GM12878 (cell line): Measurements from ENCODE around the gene PGM2L1. TPM values are rescaled to one million over a fixed set of nuclear protein-coding genes. Genes with fewer than 3 reads are reported as not detected.

Source experiments
- ATAC-seq: fragments of 200-7000 bp; cut with Tn5 transposase; 3 replicates; pipeline ENCODE4 v1.9.1; 2020; ENCODE audit warnings: mild to moderate bottlenecking, moderate library complexity
- BruUV-seq: library from RNA; stranded (reverse); fragments of 400-500 nt; replicated peaks from 2 replicates; lab custom pipeline; 2021; lab: Mats Ljungman, UMichigan
- CTCF ChIA-PET: fragments of 300-600 bp; sonication (Branson Sonifier 250); formaldehyde crosslinking; extraction: SDS; loops from one replicate; lab custom pipeline; 2021; ENCODE audit warnings: inconsistent platforms; lab: Yijun Ruan, JAX
- POLR2A ChIA-PET: fragments of 350-600 bp; formaldehyde crosslinking; extraction: SDS; loops from one replicate; lab custom pipeline; 2021; ENCODE audit warnings: inconsistent platforms; lab: Charles Lee
- RAD21 ChIA-PET: fragments of 300-600 bp; sonication (Branson Sonifier 250); formaldehyde crosslinking; loops from one replicate; lab custom pipeline; 2023; ENCODE audit warnings: antibody characterized with exemption; ENCODE audit not compliant: unreplicated experiment; lab: Charles Lee
- SMC1A ChIA-PET: fragments of 300-600 bp; sonication (Branson Sonifier 250); formaldehyde crosslinking; loops from one replicate; lab custom pipeline; 2023; ENCODE audit not compliant: unreplicated experiment, uncharacterized antibody; lab: Charles Lee
- DNase-seq: peaks from one replicate; pipeline ENCODE4 v3.0.0-alpha.2; 2011; ENCODE audit warnings: low read depth, low spot score
- FAIRE-seq: peaks from 3 replicates; lab custom pipeline; 2011; peaks lifted over from hg19 to GRCh38; lab: Jason Lieb, UNC
- H2AFZ ChIP-seq: 2 replicates; pipeline ENCODE4 v1.6.0; 2011; ENCODE audit warnings: low read depth, low read length, control low read depth; ENCODE audit not compliant: control insufficient read depth
- H3K27ac ChIP-seq: 2 replicates; pipeline ENCODE4 v1.5.1; 2011; ENCODE audit warnings: control low read depth; ENCODE audit not compliant: control insufficient read depth, insufficient read depth
- H3K27me3 ChIP-seq, 2 experiments: replicated peaks in 1 of 2; 2 replicates each; pipeline versions ENCODE4 v1.6.0 to v1.6.1; 2011; ENCODE audit warnings: low read length in 1 of 2; ENCODE audit not compliant: control insufficient read depth in 2 of 2, insufficient read depth in 2 of 2
- H3K36me3 ChIP-seq, 2 experiments: 2 replicates each; pipeline ENCODE4 v1.5.1; 2011; ENCODE audit warnings: low read length in 1 of 2; ENCODE audit not compliant: control insufficient read depth in 2 of 2, insufficient read depth in 2 of 2
- H3K4me1 ChIP-seq: 2 replicates; pipeline ENCODE4 v1.6.1; 2011; ENCODE audit warnings: mild to moderate bottlenecking, low read length, moderate library complexity, mixed read lengths; ENCODE audit not compliant: control insufficient read depth, insufficient read depth
- H3K4me2 ChIP-seq: 2 replicates; pipeline ENCODE4 v1.6.0; 2011; ENCODE audit warnings: control low read depth; ENCODE audit not compliant: control insufficient read depth, insufficient read depth
- H3K4me3 ChIP-seq: fragments of 200-600 bp; sonication (generic); 2 replicates; pipeline ENCODE4 v1.5.1; 2016
- H3K79me2 ChIP-seq: 2 replicates; pipeline ENCODE4 v1.6.0; 2011; ENCODE audit warnings: low read length; ENCODE audit not compliant: control insufficient read depth, insufficient read depth
- H3K9ac ChIP-seq: 2 replicates; pipeline ENCODE4 v1.8.0; 2011; ENCODE audit warnings: low read length, control low read depth, mixed read lengths; ENCODE audit not compliant: control insufficient read depth, insufficient read depth
- H3K9me3 ChIP-seq: replicated peaks from 3 replicates; pipeline ENCODE4 v1.5.1; 2011; ENCODE audit warnings: mild to moderate bottlenecking, low read length; ENCODE audit not compliant: control insufficient read depth, insufficient read depth
- H4K20me1 ChIP-seq: 2 replicates; pipeline ENCODE4 v1.6.0; 2011; ENCODE audit not compliant: control insufficient read depth, insufficient read depth
- ASH2L ChIP-seq: fragments of 300-600, 200-600 bp; sonication (generic); IDR thresholded peaks from 2 replicates; pipeline ENCODE4 v1.6.1; 2017; ENCODE audit warnings: low read depth, mild to moderate bottlenecking, borderline replicate concordance
- CHD4 ChIP-seq: fragments of 200-600 bp; sonication (generic); IDR thresholded peaks from 2 replicates; pipeline ENCODE4 v1.6.1; 2016; ENCODE audit warnings: mild to moderate bottlenecking
- MEF2B ChIP-seq: fragments of 450-650 bp; IDR thresholded peaks from 2 replicates; pipeline ENCODE4 v1.6.1; 2018; ENCODE audit warnings: mild to moderate bottlenecking, moderate library complexity; ENCODE audit not compliant: partially characterized antibody, poor library complexity, severe bottlenecking
- MYC ChIP-seq: IDR thresholded peaks from 2 replicates; pipeline ENCODE4 v1.6.1; 2011; ENCODE audit warnings: mild to moderate bottlenecking, low read length, moderate library complexity, inconsistent platforms; ENCODE audit not compliant: insufficient read depth, insufficient replicate concordance, insufficient read length, severe bottlenecking
- POLR2A ChIP-seq: IDR thresholded peaks from 2 replicates; pipeline ENCODE4 v1.6.1; 2011; ENCODE audit warnings: low read depth, mild to moderate bottlenecking, low read length
- POLR2AphosphoS5 ChIP-seq: IDR thresholded peaks from 2 replicates; pipeline ENCODE4 v1.6.1; 2011; ENCODE audit warnings: mild to moderate bottlenecking, low read length, inconsistent platforms
- RELB ChIP-seq: fragments of 450-650 bp; IDR thresholded peaks from 2 replicates; pipeline ENCODE4 v1.6.1; 2017; ENCODE audit warnings: low read depth, mild to moderate bottlenecking, moderate library complexity
- REST ChIP-seq: IDR thresholded peaks from 2 replicates; pipeline ENCODE4 v1.6.1; 2012; ENCODE audit warnings: mild to moderate bottlenecking, low read depth, low read length
- SMARCA5 ChIP-seq: fragments of 450-650 bp; IDR thresholded peaks from 2 replicates; pipeline ENCODE4 v1.6.1; 2017; ENCODE audit warnings: mild to moderate bottlenecking
- SPI1 ChIP-seq: IDR thresholded peaks from 2 replicates; pipeline ENCODE4 v1.6.1; 2011; ENCODE audit warnings: low read depth, mild to moderate bottlenecking, low read length, moderate library complexity, borderline replicate concordance; ENCODE audit not compliant: insufficient read depth
- TBL1XR1 ChIP-seq: IDR thresholded peaks from 2 replicates; pipeline ENCODE4 v1.6.1; 2012; ENCODE audit warnings: low read depth, low read length, improper control_type of control experiment
- TCF7 ChIP-seq: IDR thresholded peaks from 2 replicates; pipeline ENCODE4 v1.6.1; 2014; ENCODE audit warnings: antibody characterized with exemption, borderline replicate concordance
- WGBS: methylation state at CpG from one replicate; pipeline ENCODE4 v1.1.6; 2016; ENCODE audit warnings: low lambda C conversion rate; ENCODE audit not compliant: insufficient replicate concordance, insufficient coverage; ENCODE audit errors: missing lambda C conversion rate; 5-methylcytosine and 5-hydroxymethylcytosine counted together
- in situ Hi-C: fragments of 300-500 bp; cut with MboI; formaldehyde crosslinking; loops from 9 replicates; pipeline ENCODE4 v1.14.3; 2018; ENCODE audit warnings: mixed read lengths
- intact Hi-C: fragments of 100-400 bp; cut with micrococcal nuclease; formaldehyde crosslinking; loops from one replicate; pipeline ENCODE4 v1.14.2; 2022; ENCODE audit not compliant: unreplicated experiment
- polyA plus RNA-seq, 11 experiments: library from polyadenylated mRNA; depleted of rRNA in 4 of 11; unstranded in 6 of 11; stranded (reverse) in 5 of 11; fragments of >200 nt; fragmentation: Nextera tagmentation in 4 of 11; fragmentation: Illumina TruSeq in 1 of 11; extraction: Ambion mirVana in 4 of 11; extraction: Trizol in 1 of 11; gene quantifications; 1 replicate in 1 of 11; 2 replicates in 10 of 11; pipeline versions ENCODE4 v1.2.1 to v1.2.3, GENCODE V29; 2011 to 2016; ENCODE audit warnings: inconsistent platforms in 2 of 11, missing spikeins in 2 of 11, low read depth in 1 of 11
- total RNA-seq, 4 experiments: library from RNA; depleted of rRNA in 3 of 4; stranded (reverse); fragments of >200 nt in 3 of 4; fragmentation: Illumina TruSeq in 1 of 4; extraction: Trizol in 1 of 4; gene quantifications; 2 replicates each; pipeline versions ENCODE4 v1.2.1 to v1.2.3, GENCODE V29; 2013 to 2021
- TF ChIP-seq, protein P1 (sequence below): IDR thresholded peaks from 2 replicates; pipeline ENCODE4 v1.6.1; 2011; ENCODE audit warnings: borderline replicate concordance, low read depth, mild to moderate bottlenecking, moderate library complexity, low read length; ENCODE audit not compliant: insufficient read depth, poor library complexity, severe bottlenecking
- TF ChIP-seq, protein P2 (sequence below): fragments of 450-650 bp; IDR thresholded peaks from 2 replicates; pipeline ENCODE4 v1.6.1; 2017; ENCODE audit warnings: mild to moderate bottlenecking, moderate library complexity

PGM2L1 gene
- total and polyA plus RNA-seq, 10 of the 15 experiments (the other 5 are each of a cell fraction or from before 2014, with no cell fraction given): 0.04 to 0.20 (median 0.13) TPM; not detected in 1

GRCh38 chr11:74442636-74443035 is 44.4 kb upstream of the PGM2L1 start:
- ChIA-PET SMC1A (no interaction called here), POLR2A (no interaction called here), CTCF (interaction anchor here (1.2 to 12.1 kb wide), 3 partner anchors 10 to 52 kb away, joined by 3 to 262 read pairs (median 7); partner anchors contain the start of gene PGM2L1), RAD21 (no interaction called here)
- no peak overlapping the region for H2AFZ ChIP-seq
- H3K4me2 ChIP-seq: no peak overlapping the region
- FAIRE-seq (no peak), ATAC-seq (no peak), DNase-seq (no peak)
- no peaks in the 10 kb centered on the region for H3K4me1 ChIP-seq
- H3K79me2 ChIP-seq: no peaks in the 10 kb centered on the region
- no peaks in the 10 kb centered on the region for H3K9me3 ChIP-seq
- H4K20me1 ChIP-seq: no peaks in the 10 kb centered on the region
- no peak overlapping the region for H3K4me3 ChIP-seq
- H3K9ac ChIP-seq: no peak overlapping the region
- H3K27ac ChIP-seq: no peak overlapping the region
- WGBS: 13% methylated on average over 3 of the region's 3 CpGs
- H3K36me3 ChIP-seq: no peaks in the 10 kb centered on the region
- H3K27me3 ChIP-seq: peaks cover 0 to 1% of the 10 kb centered on the region in 2 experiments; a peak in 1 of 4 replicates
- in situ Hi-C loops (no loop called here), intact Hi-C loops (no loop called here)
- no TSS peak for BruUV-seq
- no peak for TF ChIP-seq MYC
- TF ChIP-seq, protein P1, sequence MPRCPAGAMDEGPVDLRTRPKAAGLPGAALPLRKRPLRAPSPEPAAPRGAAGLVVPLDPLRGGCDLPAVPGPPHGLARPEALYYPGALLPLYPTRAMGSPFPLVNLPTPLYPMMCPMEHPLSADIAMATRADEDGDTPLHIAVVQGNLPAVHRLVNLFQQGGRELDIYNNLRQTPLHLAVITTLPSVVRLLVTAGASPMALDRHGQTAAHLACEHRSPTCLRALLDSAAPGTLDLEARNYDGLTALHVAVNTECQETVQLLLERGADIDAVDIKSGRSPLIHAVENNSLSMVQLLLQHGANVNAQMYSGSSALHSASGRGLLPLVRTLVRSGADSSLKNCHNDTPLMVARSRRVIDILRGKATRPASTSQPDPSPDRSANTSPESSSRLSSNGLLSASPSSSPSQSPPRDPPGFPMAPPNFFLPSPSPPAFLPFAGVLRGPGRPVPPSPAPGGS: no peak
- TF ChIP-seq POLR2AphosphoS5: no peak
- TF ChIP-seq, protein P2, sequence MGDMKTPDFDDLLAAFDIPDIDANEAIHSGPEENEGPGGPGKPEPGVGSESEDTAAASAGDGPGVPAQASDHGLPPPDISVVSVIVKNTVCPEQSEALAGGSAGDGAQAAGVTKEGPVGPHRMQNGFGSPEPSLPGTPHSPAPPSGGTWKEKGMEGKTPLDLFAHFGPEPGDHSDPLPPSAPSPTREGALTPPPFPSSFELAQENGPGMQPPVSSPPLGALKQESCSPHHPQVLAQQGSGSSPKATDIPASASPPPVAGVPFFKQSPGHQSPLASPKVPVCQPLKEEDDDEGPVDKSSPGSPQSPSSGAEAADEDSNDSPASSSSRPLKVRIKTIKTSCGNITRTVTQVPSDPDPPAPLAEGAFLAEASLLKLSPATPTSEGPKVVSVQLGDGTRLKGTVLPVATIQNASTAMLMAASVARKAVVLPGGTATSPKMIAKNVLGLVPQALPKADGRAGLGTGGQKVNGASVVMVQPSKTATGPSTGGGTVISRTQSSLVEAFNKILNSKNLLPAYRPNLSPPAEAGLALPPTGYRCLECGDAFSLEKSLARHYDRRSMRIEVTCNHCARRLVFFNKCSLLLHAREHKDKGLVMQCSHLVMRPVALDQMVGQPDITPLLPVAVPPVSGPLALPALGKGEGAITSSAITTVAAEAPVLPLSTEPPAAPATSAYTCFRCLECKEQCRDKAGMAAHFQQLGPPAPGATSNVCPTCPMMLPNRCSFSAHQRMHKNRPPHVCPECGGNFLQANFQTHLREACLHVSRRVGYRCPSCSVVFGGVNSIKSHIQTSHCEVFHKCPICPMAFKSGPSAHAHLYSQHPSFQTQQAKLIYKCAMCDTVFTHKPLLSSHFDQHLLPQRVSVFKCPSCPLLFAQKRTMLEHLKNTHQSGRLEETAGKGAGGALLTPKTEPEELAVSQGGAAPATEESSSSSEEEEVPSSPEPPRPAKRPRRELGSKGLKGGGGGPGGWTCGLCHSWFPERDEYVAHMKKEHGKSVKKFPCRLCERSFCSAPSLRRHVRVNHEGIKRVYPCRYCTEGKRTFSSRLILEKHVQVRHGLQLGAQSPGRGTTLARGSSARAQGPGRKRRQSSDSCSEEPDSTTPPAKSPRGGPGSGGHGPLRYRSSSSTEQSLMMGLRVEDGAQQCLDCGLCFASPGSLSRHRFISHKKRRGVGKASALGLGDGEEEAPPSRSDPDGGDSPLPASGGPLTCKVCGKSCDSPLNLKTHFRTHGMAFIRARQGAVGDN: no peak
- no peak for TF ChIP-seq ASH2L
- TF ChIP-seq TCF7: no peak
- no peak for TF ChIP-seq SPI1
- TF ChIP-seq POLR2A: no peak
- no peak for TF ChIP-seq REST
- no peak for TF ChIP-seq MEF2B
- no peak for TF ChIP-seq TBL1XR1
- no peak for TF ChIP-seq CHD4
- no peak for TF ChIP-seq SMARCA5
- no peak for TF ChIP-seq RELB
